NCI-H748 (cell line): Measurements from ENCODE around the gene TEAD1.
"Not testable (repeated sequence)": the region's sequence is repeated elsewhere in the genome, so short reads cannot be mapped to it uniquely, and the experiment has no call there.

Experiments
- DNase-seq: peaks from one replicate; lab custom pipeline; 2025; ENCODE audit not compliant: unreplicated experiment; lab: John Stamatoyannopoulos, UW

Gene TEAD1

GRCh38 chr11:12733091-12733490, 58.9 kb downstream of the TEAD1 start:
- DNase-seq: no peak

DNA sequence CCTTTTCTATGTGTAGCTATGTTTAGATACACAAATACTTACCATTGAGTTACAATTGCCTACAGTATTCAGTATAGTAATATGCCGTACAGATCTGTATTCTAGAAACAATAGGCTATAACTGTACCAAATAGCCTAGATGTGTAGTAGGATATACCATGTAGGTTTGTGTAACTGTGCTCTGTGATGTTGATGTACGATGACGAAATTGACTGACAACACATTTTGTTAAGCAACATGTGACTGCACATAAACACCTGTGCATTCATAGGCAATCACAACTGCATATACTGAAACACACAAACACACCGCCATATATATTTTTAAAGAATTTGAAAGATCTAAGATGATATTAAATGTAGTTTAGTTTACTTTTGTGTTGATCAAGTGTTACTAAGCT, 60.4 kb downstream of the TEAD1 start:
- DNase-seq: no peak

DNA sequence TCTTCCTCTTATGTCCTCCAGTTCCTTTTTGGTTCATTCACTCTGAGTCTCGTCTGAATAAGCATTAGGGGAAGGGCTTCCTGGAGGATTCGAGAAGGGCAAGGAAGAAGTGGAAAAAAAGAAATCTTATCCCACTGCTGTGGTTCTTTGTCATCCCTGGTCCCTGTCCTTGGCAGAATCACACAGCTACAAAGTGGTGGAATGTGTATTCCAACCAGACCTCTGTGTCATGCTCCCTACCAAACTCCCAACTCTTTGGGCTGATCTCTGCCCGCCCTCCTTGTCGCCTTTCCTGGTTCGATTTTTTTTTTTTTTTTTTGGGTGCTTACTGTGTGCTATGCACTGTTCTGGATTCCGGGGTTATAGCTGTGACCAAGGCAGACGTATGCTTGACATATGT, 61.0 kb downstream of the TEAD1 start:
- DNase-seq: no peak

DNA sequence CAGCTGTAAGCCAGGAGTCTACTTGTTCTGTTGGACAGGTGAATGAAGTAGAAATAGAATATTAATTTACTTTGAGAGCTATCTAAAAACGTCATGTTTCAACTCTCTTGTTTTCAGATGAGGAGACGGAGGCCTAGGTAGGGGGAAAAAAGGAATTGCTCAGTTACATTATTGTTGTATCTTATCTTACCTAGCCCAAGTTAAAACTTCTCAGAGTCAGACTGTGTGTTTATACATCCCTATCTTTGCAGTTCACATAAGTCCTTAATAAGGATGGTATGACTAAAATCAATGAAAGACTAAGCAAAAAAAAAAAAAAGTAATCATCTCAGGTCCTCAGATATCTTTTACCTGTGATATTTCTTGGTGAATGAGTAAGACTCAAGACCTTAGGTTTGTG, 62.8 kb downstream of the TEAD1 start:
- DNase-seq: no peak

DNA sequence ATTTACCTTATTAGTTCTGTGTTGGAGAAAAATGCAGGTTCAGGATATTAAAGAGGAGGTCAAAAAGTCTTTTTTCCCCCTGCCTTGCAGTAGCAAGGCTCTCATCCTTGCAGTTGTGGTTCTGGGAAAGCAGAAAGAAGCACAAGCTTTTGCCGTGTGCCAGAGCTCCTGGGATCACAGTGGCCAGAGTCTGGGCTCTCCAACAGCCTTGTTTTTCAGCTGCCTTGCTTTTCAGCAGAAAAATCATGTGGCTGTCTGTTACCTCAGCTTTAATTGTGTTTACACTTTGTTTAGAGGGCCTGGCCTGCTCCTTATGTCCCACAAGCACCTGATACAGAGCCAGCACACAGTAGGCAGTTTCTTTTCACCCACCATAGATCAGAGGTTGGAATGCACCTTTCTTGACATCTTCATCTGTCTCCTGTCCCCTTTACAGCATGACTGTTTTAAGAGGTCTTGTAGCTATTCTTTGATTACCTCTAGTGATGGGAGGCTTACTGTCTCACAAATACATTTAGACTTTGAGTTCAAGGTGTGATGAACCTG, 67.5 kb downstream of the TEAD1 start:
- DNase-seq: peak; percentile 26

- no peak for DNase-seq
Observed at GRCh38 chr11:12743834-12744449, 69.7 kb downstream of the TEAD1 start.

DNA sequence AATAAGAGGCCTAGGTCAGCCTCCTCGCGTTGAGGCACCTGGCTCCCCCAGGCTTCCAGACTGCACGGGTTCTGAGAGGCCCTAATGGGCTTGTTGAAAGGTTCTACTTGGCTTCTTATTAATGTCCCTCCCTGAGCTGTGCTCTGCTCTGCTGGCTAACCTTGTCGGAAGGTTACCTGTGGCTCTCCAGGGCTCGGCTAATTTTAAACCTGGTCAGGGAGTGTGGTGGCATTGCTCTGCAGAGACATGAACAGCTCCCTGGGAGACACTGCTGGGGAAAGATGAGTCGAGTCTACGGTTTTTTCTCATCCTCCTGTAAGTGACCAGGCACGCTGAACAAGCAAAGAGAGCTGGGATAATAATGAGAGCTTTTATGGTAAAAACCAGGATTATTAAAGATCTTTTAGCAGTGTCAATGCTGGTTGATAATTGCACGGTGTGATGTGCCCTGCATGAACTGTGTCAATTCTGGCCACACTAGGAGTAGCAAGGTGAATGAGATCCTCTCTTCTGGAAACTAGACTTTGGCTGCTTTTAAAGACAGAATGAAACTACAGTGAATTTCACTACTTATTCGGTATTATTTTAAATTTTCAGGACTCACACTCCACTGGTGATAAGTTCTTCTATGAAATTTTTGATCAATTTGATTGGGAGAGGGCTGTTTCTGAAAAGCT, 70.7 kb downstream of the TEAD1 start:
- peak; percentile 18 for DNase-seq

DNA sequence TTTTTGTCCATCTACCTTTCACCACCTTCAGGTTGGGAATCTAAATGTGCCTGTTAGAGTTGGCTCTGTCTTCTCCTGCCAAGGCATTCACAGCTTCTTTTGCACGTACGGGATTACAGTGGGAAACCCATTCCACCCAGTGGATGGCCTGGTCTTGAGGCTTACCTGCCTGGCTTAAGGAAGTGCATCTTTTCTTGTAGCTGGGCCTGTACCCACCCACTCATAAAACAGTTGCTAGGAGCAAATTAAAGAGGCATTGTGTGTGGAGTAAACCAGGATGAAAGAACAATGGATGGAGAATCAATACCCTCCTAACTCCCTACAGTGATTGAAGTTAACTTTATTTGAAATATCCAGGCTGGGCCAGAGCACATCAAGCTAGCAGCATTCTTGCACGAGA, 71.6 kb downstream of the TEAD1 start:
- DNase-seq: peak; percentile 45

GRCh38 chr11:12746593-12747097, 72.4 kb downstream of the TEAD1 start:
- peak; percentile 96 for DNase-seq

GRCh38 chr11:12748561-12748960, 74.3 kb downstream of the TEAD1 start:
- DNase-seq: no peak

GRCh38 chr11:12749442-12749841, 75.2 kb downstream of the TEAD1 start:
- DNase-seq: peak; percentile 29

GRCh38 chr11:12750181-12750580, 76.0 kb downstream of the TEAD1 start:
- DNase-seq: no peak

DNA sequence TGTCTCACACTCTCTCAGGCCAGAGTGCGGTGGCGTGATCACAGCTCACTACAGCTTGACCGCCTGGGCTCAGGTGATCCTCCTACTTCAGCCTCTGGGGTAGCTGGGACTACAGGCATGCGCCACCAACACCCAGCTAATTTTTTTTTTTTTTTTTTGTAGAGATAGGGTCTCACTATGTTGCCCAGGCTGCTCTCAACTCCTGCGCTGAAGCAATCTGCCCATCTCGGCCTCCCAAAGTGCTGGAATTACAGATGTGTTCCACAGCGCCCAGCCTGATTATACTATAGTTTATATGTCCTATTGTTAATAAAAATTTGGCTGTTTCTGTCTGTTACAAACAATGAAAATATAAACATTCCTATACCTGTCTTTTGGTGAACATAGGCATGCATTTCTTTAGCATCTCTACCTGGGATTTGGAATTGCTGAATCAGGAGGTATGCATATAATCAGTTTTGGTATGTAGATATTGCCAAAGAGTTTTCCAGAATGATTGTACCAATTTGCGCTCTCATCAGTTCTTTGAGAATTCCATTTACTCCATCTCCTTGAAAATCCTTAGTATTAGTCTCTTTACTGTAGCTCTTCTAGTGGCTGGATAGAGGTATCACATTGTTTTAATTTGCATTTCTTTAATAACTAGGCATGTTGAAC, 78.8 kb downstream of the TEAD1 start:
- DNase-seq: no peak

- DNase-seq: no peak
Observed at GRCh38 chr11:12754021-12754420, 79.8 kb downstream of the TEAD1 start.

DNA sequence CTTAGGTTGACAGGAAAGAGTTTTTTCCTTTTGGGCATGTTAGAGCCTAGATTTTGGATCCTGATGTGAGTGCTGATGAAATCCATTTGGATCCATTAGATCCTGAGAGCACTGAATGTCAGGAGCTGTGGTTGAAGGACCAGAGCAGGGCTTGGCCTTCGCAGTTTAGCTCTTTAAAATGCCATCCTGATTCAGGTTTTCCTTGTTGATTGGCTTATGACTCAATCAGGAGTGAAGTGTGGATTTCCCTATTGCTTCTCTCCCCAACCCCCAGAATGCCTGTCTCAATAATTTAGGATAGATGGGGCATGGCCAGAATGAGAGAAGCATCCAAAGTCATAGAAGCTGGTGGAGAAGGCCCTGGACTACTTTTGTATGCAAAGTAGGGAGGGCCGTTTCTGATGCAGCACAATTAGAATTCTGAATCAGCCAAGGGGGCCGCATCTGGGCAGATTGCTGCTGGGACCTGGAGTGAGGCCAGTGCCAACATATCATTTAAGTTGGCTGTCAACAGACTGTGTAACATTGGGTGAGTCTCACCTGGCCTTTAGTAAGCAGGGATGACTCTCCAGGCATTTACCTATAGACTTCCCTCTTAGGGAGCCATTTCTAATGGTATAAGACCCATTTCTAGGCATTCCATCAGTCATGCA, 80.5 kb downstream of the TEAD1 start:
- DNase-seq: peak; percentile 63

DNA sequence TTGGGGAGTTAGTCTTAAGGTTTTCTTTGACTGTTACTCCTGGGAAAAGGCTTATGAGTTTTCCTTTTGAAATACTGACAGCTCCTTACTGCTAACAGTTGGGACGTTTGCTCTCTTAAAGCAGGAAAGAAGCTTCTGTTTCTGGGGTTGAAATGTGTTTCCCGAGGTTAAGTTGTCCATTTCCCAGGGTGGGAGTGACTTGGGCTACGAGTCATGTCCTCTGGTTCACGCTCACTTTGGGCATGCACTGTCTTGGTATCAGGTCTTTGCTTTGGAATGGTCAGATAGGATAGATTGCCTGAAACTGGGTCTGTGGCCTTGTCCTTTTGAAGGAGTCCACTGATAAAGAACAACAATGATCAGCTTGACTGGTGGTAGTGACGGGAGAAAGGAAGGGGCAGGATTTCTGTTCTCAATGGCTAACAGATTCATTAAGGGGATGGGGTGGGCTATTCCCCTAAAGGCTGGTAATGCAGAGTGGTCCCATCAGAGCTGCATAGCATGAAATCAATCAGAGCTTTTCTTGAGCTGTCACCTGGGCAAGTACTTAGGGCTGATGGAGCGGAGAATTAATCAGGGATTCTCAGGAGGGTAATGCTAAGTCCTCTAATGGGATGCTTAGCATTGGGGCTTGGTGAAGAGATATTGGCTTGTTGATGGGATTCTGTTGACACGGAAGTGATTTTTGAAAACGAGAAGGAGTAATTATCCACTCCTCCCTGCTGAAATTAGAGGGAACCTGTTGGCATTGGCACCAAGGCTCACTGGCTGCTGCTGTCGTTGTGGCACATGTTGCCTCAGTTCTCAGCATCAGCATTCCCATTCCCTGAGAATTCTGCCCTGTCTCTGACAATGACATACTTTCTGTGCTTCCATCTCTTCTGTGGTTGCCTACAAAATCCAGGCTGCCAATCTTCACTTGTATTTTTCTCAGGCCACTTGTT, 81.6 kb downstream of the TEAD1 start:
- DNase-seq: peak; percentile 87

DNA sequence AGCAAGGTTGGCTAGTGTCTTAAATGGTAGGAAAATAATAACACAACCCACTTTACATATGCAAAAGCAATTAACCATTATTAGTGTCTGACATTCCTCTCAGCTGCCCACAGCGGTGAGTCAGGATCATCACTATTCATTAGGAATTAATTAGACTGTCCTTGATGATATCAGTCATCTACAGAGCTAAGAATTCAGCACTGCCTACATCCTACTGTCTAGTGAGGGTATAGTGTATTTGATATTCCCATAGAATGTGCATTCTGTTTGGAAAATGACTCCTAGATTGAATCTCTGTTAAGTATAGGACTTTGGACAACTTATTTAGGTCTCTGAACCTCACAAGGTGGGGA, 82.2 kb downstream of the TEAD1 start:
- DNase-seq: no peak

GRCh38 chr11:12756867-12757266, 82.6 kb downstream of the TEAD1 start:
- no peak for DNase-seq

- no peak for DNase-seq
Observed at GRCh38 chr11:12757416-12757815, 83.2 kb downstream of the TEAD1 start.

DNA sequence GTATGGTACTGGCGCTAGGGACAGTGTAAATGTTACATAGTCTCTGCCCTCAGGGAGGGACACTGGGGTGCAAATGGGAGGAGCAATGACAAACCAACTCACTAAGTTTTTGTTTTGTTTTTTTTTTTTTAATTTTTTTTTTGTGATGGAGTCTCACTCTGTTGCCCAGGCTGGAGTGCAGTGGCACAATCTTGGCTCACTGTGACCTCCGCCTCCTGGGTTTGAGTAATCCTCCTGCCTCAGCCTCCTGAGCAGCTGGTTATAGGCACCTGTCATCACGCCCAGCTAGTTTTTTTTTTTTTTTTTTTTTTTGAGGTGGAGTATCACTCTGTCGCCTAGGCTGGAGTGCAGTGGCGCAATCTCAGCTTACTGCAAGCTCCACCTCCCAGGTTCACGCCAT, 83.9 kb downstream of the TEAD1 start:
- DNase-seq: not testable (repeated sequence)
